ENCODE measurements around the gene CDH13. TPM values are rescaled to one million over a fixed set of nuclear protein-coding genes. Genes with fewer than 3 reads are reported as not detected.

CDH13 gene
- total RNA-seq, 1 experiment from 2014 or later: 0.56 TPM

DNA sequence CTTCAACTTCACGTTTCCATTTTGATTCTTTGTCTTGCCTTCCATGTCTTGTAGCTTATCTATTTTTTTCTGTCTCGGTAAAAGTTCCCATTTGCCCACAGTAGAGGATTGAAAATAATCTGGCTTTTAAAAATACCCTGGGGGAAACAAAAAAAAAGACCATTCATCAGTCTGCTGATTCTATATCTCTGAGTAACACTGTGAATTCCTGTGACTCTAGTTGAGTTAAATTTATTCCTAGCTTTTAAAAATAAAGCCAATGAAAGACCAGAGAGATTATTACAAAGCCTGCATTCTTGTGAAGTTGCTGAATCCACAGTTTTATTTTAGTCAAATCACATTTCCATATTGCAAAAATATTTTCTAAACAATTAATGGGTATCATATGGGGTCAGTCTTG lies 532.3 kb downstream of the CDH13 start:
- Histone ChIP-seq H3K4me2 (ENCODE audit: low read depth, low read length, poor library complexity, severe bottlenecking) (no peak overlapping the region), H3K9me3 (ENCODE audit: low read length) (no peaks in the 10 kb centered on the region), H3K36me3 (ENCODE audit: insufficient read depth, low read length) (no peaks in the 10 kb centered on the region), H4K20me1 (ENCODE audit: insufficient read depth, low read depth, low read length) (no peaks in the 10 kb centered on the region), H3K27ac (ENCODE audit: low read length) (no peak overlapping the region), H3K4me3 (ENCODE audit: low read length) (no peak overlapping the region), H3K9me2 (replicated peaks; ENCODE audit: insufficient read depth, low read length) (no peaks in the 10 kb centered on the region), H3K4me1 (ENCODE audit: low read length) (no peaks in the 10 kb centered on the region), H3K27me3 (ENCODE audit: low read length) (no peaks in the 10 kb centered on the region), H2AFZ (ENCODE audit: low read length) (no peak overlapping the region), H3K79me2 (ENCODE audit: low read length) (no peaks in the 10 kb centered on the region), H3K9ac (ENCODE audit: low read length) (no peak overlapping the region)
- no peak for DNase-seq

DNA sequence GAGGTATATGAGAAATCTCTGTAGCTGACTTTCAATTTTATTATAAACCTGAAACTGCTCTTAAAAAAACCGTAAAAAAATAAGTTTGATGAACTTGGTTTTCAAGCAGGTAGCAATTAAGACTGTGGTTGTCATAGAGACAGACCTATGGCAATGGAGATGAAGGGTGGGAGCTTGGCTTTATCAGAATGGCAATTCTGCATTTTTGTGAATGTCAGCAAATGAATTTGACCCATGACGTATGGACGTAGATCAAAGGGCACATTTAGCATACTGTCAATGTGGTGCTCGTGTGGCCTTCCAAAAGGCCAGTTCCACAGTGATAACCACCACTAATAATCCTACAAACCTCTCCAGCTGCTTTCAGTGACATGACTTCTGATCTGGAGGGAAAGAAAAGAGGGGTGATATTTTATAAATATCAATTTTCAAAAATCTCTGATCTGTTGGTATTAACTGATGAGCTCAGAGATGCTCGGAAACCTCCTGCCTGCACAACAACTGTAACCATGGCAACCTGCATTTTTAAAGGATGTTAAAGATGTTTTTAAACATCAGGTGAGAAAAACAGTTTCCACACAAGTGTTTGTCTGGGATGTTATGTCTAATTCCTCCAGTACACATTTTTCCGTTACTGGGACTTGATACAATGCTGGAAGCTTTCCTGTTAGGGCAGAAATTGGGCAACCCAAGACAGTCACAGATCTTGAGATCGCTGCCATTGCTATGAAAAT lies 533.7 kb downstream of the CDH13 start:
- Histone ChIP-seq H3K27me3 (ENCODE audit: low read length) (no peaks in the 10 kb centered on the region), H3K27ac (ENCODE audit: low read length) (no peak overlapping the region), H3K9me2 (replicated peaks; ENCODE audit: insufficient read depth, low read length) (no peaks in the 10 kb centered on the region), H2AFZ (ENCODE audit: low read length) (no peak overlapping the region), H3K4me2 (ENCODE audit: low read depth, low read length, poor library complexity, severe bottlenecking) (no peak overlapping the region), H3K79me2 (ENCODE audit: low read length) (no peaks in the 10 kb centered on the region), H3K36me3 (ENCODE audit: insufficient read depth, low read length) (no peaks in the 10 kb centered on the region), H3K4me1 (ENCODE audit: low read length) (peaks cover 6% of the 10 kb centered on the region), H3K4me3 (ENCODE audit: low read length) (no peak overlapping the region), H3K9ac (ENCODE audit: low read length) (no peak overlapping the region), H3K9me3 (ENCODE audit: low read length) (no peaks in the 10 kb centered on the region), H4K20me1 (ENCODE audit: insufficient read depth, low read depth, low read length) (no peaks in the 10 kb centered on the region)
- DNase-seq: no peak

GRCh38 chr16:83162791-83163190 lies 536.0 kb downstream of the CDH13 start:
- DNase-seq: no peak

DNA sequence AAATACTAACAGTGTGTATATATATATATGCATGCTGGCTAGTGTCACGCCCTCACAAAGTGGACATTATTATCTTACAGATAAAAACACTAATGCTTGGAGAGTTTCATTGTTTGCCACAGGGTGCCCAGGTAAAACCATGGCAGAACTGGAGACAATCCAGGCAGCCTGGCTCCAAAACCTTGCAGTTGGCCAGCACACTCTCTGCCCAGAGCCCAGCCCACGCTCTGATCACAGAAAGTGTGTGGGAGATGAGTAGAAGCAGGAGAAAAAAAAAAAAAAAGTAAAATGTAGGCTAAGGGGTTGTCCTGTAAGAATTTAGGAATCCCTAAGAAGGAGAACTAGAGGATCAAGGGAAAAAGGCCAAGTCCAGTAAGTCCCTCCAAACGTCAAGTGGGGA lies 538.0 kb downstream of the CDH13 start:
- H3K27ac ChIP-seq (ENCODE audit: low read length): no peak overlapping the region
- no peak for DNase-seq
- no peak overlapping the region for H3K9ac ChIP-seq (ENCODE audit: low read length)
- no peak overlapping the region for H3K4me3 ChIP-seq (ENCODE audit: low read length)
- H3K9me3 ChIP-seq (ENCODE audit: low read length): no peaks in the 10 kb centered on the region
- H2AFZ ChIP-seq (ENCODE audit: low read length): no peak overlapping the region
- no peaks in the 10 kb centered on the region for H3K9me2 ChIP-seq (replicated peaks; ENCODE audit: insufficient read depth, low read length)
- H4K20me1 ChIP-seq (ENCODE audit: insufficient read depth, low read depth, low read length): no peaks in the 10 kb centered on the region
- H3K79me2 ChIP-seq (ENCODE audit: low read length): no peaks in the 10 kb centered on the region
- peaks cover 6% of the 10 kb centered on the region for H3K4me1 ChIP-seq (ENCODE audit: low read length)
- H3K27me3 ChIP-seq (ENCODE audit: low read length): no peaks in the 10 kb centered on the region
- H3K36me3 ChIP-seq (ENCODE audit: insufficient read depth, low read length): no peaks in the 10 kb centered on the region
- H3K4me2 ChIP-seq (ENCODE audit: low read depth, low read length, poor library complexity, severe bottlenecking): no peak overlapping the region

More at GRCh38 chr16:83162791-83163190, 536.0 kb downstream of the CDH13 start:
- Histone ChIP-seq H3K9ac (ENCODE audit: low read length) (no peak overlapping the region), H2AFZ (ENCODE audit: low read length) (no peak overlapping the region), H3K27me3 (ENCODE audit: low read length) (no peaks in the 10 kb centered on the region), H3K4me2 (ENCODE audit: low read depth, low read length, poor library complexity, severe bottlenecking) (no peak overlapping the region), H3K4me3 (ENCODE audit: low read length) (no peak overlapping the region), H3K4me1 (ENCODE audit: low read length) (peaks cover 6% of the 10 kb centered on the region), H3K9me3 (ENCODE audit: low read length) (no peaks in the 10 kb centered on the region), H3K79me2 (ENCODE audit: low read length) (no peaks in the 10 kb centered on the region), H3K27ac (ENCODE audit: low read length) (no peak overlapping the region), H3K36me3 (ENCODE audit: insufficient read depth, low read length) (no peaks in the 10 kb centered on the region), H3K9me2 (replicated peaks; ENCODE audit: insufficient read depth, low read length) (no peaks in the 10 kb centered on the region), H4K20me1 (ENCODE audit: insufficient read depth, low read depth, low read length) (no peaks in the 10 kb centered on the region)

- H3K9ac ChIP-seq (ENCODE audit: low read length): no peak overlapping the region
- no peak overlapping the region for H3K4me3 ChIP-seq (ENCODE audit: low read length)
- no peaks in the 10 kb centered on the region for H3K9me2 ChIP-seq (replicated peaks; ENCODE audit: insufficient read depth, low read length)
- H3K79me2 ChIP-seq (ENCODE audit: low read length): no peaks in the 10 kb centered on the region
- no peak overlapping the region for H2AFZ ChIP-seq (ENCODE audit: low read length)
- H3K27me3 ChIP-seq (ENCODE audit: low read length): no peaks in the 10 kb centered on the region
- DNase-seq: no peak
- no peaks in the 10 kb centered on the region for H4K20me1 ChIP-seq (ENCODE audit: insufficient read depth, low read depth, low read length)
- no peaks in the 10 kb centered on the region for H3K9me3 ChIP-seq (ENCODE audit: low read length)
- no peak overlapping the region for H3K4me2 ChIP-seq (ENCODE audit: low read depth, low read length, poor library complexity, severe bottlenecking)
- no peaks in the 10 kb centered on the region for H3K4me1 ChIP-seq (ENCODE audit: low read length)
- no peak overlapping the region for H3K27ac ChIP-seq (ENCODE audit: low read length)
- no peaks in the 10 kb centered on the region for H3K36me3 ChIP-seq (ENCODE audit: insufficient read depth, low read length)
Observed at GRCh38 chr16:83171396-83171795, 544.6 kb downstream of the CDH13 start.

DNA sequence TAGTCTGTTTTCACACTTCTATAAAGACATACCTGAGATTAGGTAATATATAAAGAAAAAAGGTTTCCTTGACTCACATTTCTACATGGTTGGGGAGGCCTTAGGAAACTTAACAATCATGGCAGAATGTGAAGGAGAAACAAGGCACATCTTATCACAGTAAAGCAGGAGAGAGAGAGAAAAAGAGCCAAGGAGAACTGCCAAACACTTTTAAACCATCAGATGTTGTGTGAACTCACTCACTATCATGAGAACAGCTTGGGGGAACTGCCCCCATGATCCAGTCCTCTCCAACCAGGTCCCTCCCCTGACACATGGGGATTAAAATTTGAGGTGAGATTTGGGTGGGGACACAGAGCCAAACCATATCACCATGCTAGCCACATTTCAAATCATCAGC lies 547.9 kb downstream of the CDH13 start:
- Histone ChIP-seq H3K27me3 (ENCODE audit: low read length) (no peaks in the 10 kb centered on the region), H3K4me1 (ENCODE audit: low read length) (no peaks in the 10 kb centered on the region), H3K9me2 (replicated peaks; ENCODE audit: insufficient read depth, low read length) (no peaks in the 10 kb centered on the region), H3K36me3 (ENCODE audit: insufficient read depth, low read length) (no peaks in the 10 kb centered on the region), H2AFZ (ENCODE audit: low read length) (no peak overlapping the region), H3K9ac (ENCODE audit: low read length) (no peak overlapping the region), H3K4me2 (ENCODE audit: low read depth, low read length, poor library complexity, severe bottlenecking) (no peak overlapping the region), H3K79me2 (ENCODE audit: low read length) (no peaks in the 10 kb centered on the region), H3K4me3 (ENCODE audit: low read length) (no peak overlapping the region), H4K20me1 (ENCODE audit: insufficient read depth, low read depth, low read length) (no peaks in the 10 kb centered on the region), H3K27ac (ENCODE audit: low read length) (no peak overlapping the region), H3K9me3 (ENCODE audit: low read length) (no peaks in the 10 kb centered on the region)
- DNase-seq: no peak

- Histone ChIP-seq H3K27me3 (ENCODE audit: low read length) (no peaks in the 10 kb centered on the region), H2AFZ (ENCODE audit: low read length) (no peak overlapping the region), H3K4me3 (ENCODE audit: low read length) (no peak overlapping the region), H4K20me1 (ENCODE audit: insufficient read depth, low read depth, low read length) (no peaks in the 10 kb centered on the region), H3K27ac (ENCODE audit: low read length) (no peak overlapping the region), H3K4me1 (ENCODE audit: low read length) (no peaks in the 10 kb centered on the region), H3K79me2 (ENCODE audit: low read length) (no peaks in the 10 kb centered on the region), H3K36me3 (ENCODE audit: insufficient read depth, low read length) (no peaks in the 10 kb centered on the region), H3K9me3 (ENCODE audit: low read length) (no peaks in the 10 kb centered on the region), H3K9me2 (replicated peaks; ENCODE audit: insufficient read depth, low read length) (no peaks in the 10 kb centered on the region), H3K9ac (ENCODE audit: low read length) (no peak overlapping the region), H3K4me2 (ENCODE audit: low read depth, low read length, poor library complexity, severe bottlenecking) (no peak overlapping the region)
- DNase-seq: no peak
Observed at GRCh38 chr16:83176802-83177201, 550.0 kb downstream of the CDH13 start.

GRCh38 chr16:83185902-83186301 lies 559.1 kb downstream of the CDH13 start:
- Histone ChIP-seq H3K27ac (ENCODE audit: low read length) (no peak overlapping the region), H3K4me1 (ENCODE audit: low read length) (no peaks in the 10 kb centered on the region), H3K36me3 (ENCODE audit: insufficient read depth, low read length) (no peaks in the 10 kb centered on the region), H3K4me2 (ENCODE audit: low read depth, low read length, poor library complexity, severe bottlenecking) (no peak overlapping the region), H3K9me2 (replicated peaks; ENCODE audit: insufficient read depth, low read length) (no peaks in the 10 kb centered on the region), H3K4me3 (ENCODE audit: low read length) (no peak overlapping the region), H2AFZ (ENCODE audit: low read length) (no peak overlapping the region), H3K79me2 (ENCODE audit: low read length) (no peaks in the 10 kb centered on the region), H3K9ac (ENCODE audit: low read length) (no peak overlapping the region), H4K20me1 (ENCODE audit: insufficient read depth, low read depth, low read length) (no peaks in the 10 kb centered on the region), H3K9me3 (ENCODE audit: low read length) (no peaks in the 10 kb centered on the region), H3K27me3 (ENCODE audit: low read length) (no peaks in the 10 kb centered on the region)
- no peak for DNase-seq
